HG03457 (cell line): ENCODE results near the gene SLX4IP.

Experiments used
- ATAC-seq: cut with Tn5 transposase; IDR thresholded peaks from one replicate; pipeline ENCODE4 v1.9.1; 2021; ENCODE audit warnings: moderate number of reproducible peaks; ENCODE audit not compliant: unreplicated experiment

Gene SLX4IP

GRCh38 chr20:10519361-10520046 is 84.4 kb downstream of the SLX4IP start:
- ATAC-seq: no peak

- ATAC-seq: no peak
These were observed 85.4 kb downstream of the SLX4IP start for GRCh38 chr20:10520528-10520927.

- no peak for ATAC-seq
These were observed 86.1 kb downstream of the SLX4IP start for GRCh38 chr20:10521068-10521831.

DNA sequence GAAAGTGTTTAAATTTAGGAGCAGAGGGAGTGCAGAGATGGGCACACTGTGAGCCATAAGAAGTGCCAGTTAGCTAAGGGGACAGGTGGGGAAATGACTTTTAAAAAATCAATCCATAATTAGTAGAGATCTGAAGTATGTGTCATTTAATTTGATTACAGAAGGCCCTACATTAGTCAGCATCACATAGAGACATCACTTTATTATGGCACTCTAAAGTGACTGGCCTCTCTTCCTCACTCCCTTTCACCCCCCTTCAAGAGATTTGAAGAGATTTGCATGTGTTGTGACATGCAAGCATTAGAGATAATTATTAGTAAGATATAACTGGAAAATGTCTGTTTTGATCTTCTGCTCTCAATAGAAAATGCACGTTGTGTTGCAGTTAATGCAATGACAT is 86.7 kb downstream of the SLX4IP start:
- ATAC-seq: no peak

GRCh38 chr20:10522328-10522727 is 87.2 kb downstream of the SLX4IP start:
- no peak for ATAC-seq

DNA sequence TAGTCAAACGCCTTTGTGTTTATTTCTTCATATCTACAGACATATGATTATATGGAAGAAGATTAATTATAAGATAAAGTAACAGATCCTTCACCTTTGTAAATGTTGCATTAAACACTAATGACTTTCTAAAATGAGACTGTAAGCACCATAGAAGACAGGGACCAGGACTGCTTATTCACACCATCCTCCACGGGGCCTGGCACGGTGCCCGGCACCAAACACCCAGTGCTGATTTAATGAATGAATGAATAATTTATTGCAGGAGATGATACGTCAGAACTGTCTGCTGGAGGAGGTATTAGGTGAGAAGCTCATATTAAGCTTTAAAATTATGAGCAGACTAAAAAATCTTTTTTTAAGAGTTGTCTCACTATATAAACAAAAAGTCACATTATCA is 88.3 kb downstream of the SLX4IP start:
- no peak for ATAC-seq

- no peak for ATAC-seq
These were observed 89.0 kb downstream of the SLX4IP start for GRCh38 chr20:10524034-10524476.

GRCh38 chr20:10524643-10525042 is 89.5 kb downstream of the SLX4IP start:
- no peak for ATAC-seq

DNA sequence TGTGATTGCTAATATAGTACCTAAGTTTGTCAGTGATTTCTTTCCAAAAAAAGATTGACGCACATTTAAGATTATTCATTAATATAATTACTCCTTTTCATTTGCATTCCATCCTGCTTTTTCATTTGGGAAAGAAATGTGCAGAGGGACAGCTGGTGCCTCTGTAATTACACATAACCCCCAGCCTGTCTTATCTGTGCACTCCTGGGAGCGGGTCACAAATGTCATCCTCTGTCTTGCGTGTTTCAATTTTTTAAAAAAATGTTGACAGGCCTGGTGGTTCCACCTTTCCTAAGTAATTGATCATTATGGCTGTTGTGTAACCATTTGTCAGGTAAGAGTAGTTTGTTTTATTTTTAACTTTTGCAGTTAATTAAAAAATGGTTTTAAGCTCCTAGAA is 92.7 kb downstream of the SLX4IP start:
- ATAC-seq: no peak

DNA sequence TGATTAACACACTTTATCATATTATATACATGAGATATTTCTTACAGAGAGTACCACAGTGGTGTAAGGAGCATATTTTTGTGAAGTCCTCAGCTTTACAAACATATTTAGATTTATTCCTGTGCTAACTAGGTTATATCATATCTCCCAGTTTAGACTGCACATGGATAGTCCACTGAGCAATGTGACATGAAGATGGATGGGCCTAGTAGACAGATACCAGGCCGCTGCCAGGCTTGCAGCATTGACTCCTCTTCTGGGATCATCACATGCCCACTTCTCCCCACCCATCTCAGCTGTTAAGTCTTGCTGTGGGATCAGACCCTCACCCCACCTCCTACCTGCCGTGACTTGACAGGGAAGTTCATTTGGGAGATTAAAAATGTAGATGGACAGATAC is 95.8 kb downstream of the SLX4IP start:
- no peak for ATAC-seq

GRCh38 chr20:10531848-10532247 is 96.7 kb downstream of the SLX4IP start:
- no peak for ATAC-seq

GRCh38 chr20:10532361-10532760 is 97.3 kb downstream of the SLX4IP start:
- no peak for ATAC-seq

DNA sequence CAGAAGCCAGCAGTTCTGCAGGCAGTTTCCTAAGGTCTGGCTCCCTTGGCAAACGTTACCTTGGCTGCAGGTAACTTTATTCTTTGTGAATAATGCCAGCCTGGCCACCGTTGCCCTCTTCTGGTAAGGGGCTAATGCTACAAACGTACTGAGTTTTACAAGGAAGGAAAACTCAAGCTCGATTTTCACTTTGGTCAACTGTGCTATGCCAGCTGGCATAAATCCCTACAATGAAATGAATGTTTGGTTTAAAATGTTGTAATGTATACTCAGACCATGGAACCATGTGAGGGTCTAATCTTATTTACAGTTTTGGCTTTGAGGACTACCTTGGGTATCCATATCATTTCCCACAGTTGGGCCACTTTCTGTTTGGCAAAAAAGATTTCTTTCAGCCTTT is 101.4 kb downstream of the SLX4IP start:
- ATAC-seq: no peak

DNA sequence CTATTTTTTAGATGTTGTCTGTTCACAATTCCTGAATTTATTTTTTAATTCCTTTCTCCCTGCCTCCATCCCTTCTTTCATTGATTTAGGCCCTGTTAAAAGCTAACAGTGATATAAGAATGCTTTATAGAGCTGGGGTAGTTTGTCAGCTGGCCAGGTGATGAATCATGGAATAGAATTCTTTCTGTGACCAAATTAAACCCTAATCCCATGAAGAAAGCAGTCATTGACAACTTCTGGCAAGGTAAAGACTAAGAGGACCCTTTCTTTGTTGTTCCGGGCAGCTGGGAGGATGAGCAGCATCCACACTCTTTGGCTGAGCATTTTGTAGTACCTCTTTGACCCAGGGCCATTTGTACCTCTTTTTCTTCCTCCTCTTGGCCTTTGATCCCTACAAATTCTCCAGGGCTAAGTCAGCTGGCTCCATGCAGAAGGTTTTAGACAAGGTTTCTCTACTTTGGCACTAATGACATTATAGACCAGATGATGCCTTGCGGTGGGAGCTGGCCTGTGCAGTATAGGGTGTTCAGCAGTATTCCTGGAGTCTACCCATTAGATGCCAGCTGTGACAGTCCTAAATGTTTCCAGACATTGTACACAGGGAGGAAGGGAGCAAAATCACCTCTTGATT is 102.9 kb downstream of the SLX4IP start:
- no peak for ATAC-seq

GRCh38 chr20:10538768-10539167 is 103.7 kb downstream of the SLX4IP start:
- no peak for ATAC-seq

DNA sequence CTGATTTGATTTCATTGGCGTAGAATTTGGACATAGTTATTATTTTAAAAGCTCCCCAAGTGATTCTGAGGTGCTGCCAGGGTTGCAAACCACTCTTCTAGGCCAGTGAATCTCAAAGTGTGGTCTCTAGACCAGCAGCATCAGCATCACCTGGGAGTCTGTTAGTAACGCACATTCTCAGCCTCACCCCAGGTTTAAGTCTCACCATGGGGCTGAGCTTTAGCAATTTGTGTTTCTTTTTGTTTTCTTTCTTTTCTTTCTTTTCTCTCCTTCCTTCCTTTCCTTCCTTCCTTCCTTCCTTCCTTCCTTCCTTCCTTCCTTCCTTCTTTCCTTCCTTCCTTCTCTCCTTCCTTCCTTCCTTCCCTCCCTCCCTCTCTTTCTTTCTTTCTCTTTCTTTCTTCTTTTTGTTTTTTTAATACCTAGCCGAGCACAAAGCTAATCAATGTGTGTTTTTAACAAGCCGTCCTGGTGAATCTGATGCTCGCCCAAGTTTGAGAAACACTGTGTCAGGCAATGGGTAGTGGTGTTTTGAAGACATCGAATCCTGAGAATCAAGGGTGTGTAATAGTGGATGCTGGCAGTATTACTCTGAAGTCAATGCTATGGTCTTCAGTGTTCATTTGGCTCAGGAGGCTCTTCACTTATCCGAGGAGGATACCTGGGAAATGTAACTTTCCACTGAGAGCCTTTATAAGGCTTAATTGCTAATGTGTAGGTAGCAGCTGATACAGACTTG is 104.9 kb downstream of the SLX4IP start:
- no peak for ATAC-seq

GRCh38 chr20:10540636-10541493 is 105.8 kb downstream of the SLX4IP start:
- ATAC-seq: no peak

DNA sequence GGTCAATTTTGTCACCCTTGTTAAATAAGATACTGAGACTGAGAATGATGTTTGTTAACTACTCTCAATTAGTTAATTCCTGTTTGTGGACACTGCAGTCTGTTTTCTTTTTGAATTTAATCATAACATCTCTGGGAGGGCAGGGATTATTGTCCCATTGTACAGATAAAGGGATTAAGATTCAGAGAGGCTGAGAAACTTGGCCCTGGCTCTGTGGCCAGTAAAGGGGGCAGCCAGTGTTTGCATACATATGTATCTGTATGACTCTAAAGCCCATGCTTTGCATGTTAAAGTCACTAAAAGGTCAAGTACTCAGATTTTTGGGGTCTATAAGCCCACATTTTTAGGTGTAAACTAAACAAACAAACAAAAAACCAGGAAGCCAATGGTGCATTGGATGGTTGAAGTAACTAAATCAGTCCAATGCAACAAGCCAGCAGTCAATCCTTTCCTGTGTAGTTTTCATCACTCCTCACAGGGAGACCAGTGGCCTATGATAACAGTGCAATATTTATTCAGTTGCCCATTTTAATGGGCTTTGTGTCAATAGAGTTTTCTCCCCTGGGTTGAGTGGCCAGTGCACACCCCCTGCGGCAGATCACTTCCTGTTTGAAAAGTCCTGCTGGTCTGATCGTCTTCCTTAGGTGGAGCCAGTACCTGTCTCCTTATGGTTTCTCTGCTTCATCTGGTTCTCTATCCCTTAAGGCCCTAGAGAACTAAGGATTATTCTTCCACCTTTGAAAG is 106.7 kb downstream of the SLX4IP start:
- no peak for ATAC-seq

GRCh38 chr20:10542442-10542841 is 107.3 kb downstream of the SLX4IP start:
- ATAC-seq: no peak

DNA sequence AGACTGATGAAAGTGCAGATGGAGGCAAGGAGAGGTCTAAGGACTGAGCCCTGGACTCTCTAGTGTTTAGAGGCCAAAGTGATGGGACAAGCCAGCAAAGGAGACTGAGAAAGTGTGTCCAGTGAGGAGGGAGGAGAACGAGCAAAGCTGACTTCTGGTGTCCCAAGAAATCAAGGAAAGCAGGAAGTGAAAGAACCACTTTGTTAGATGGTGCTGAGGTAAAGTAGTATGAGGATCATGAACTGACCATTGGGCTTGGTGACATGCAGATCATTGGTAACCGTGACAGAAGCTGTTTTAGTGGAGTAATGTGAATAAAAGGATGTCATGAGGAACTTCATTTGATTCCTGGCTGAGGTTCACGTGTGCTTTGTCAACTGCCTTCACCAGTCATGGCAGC is 108.4 kb downstream of the SLX4IP start:
- ATAC-seq: no peak
